HG03460 (cell line): ENCODE measurements around the gene AKR1D1.
"Not testable (repeated sequence)": the region's sequence is repeated elsewhere in the genome, so short reads cannot be mapped to it uniquely, and the experiment has no call there.

Experiments
- ATAC-seq: cut with Tn5 transposase; IDR thresholded peaks from one replicate; pipeline ENCODE4 v1.9.1; 2021; ENCODE audit not compliant: unreplicated experiment

AKR1D1 gene

DNA sequence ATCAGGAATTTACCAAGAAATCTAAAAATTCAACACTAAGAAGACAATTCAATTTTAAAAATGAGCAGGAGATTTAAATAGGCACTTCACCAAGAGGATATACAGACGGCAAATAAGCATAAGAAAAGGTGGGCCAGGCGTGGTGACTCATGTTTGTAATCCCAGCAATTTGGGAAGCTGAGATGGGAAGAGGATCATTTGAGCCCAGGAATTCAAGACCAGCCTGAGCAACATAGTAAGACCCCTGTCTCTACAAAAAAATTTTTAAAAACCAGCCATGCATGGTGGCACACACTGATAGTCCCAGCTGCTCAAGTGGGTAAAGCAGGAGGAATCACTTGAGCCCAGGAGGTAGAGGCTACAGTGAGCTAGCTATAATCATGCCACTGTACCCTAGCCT lies 3.5 kb upstream of the AKR1D1 start:
- no peak for ATAC-seq

DNA sequence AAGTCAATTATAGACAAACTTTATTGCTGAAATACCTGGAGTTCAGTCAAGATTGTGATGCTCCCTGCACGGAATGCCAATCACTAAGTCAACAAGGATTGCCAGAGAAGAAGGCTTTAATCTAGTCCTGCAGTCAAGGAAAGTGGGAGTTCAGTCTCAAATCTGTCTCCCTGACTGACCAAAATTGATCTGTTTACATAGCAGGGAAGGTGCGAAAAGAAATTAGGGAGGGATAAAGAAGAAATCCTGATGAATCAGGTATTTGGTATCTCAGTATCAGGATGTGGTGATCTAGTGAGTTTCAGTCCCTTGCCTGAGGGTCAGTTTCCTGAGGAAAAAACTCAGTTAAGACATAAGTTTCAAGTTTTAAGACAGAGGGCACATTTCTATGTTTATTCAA lies 2.1 kb upstream of the AKR1D1 start:
- no peak for ATAC-seq

DNA sequence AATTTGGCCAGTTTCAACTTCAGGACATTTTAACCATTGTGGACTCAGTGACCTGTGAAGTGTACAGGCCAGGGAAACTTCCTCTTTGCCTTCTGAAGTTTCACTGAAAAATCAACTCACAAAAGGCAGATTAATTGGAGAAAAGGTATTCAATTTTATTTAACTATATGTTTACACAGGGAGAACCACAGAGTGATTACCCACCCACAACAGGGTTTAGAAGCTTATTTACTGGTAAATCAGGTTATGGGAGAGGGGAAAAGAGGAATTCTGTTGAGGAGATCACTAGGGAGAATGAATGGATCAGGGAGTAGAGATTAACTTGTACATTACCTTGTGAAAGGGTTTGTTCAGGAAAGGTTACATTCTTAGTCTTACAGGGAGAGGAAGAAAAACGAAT lies 1.7 kb upstream of the AKR1D1 start:
- ATAC-seq: no peak

DNA sequence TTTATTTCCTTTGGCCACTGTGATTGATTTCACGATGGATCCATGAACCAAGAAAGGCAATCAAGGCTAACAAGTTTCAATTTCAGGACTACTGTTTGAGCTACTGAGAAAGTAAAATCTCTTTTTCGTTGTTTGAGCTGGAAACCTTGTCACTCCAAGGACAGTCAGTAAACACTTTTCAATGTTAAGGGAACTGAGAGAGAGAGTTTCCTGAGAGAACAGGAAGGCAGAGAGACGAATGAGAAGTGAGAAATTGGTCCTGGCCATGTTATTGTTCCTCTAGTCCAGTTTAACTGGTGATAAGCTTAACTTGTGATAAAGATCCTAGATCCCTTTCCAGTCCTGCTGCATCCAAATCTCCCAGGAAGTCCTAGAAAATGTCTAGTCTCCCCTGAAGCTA lies 909 bp upstream of the AKR1D1 start:
- ATAC-seq: no peak

DNA sequence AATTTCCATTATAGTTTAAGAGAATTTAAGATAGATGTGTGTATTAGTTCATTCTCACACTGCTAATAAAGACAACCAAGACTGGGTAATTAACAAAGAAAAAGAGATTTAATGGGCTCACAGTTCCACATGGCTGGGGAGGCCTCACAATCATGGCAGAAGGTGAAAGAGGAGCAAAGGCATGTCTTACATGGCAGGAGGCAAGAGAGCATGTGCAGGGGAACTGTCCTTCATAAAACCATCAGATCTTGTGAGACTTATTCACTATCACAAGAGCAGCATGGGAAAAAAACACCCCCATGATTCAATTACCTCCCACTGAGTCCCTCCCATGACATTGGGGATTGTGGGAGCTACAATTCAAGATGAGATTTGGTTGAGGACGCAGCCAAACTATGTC lies 473 bp upstream of the AKR1D1 start:
- ATAC-seq: not testable (repeated sequence)

DNA sequence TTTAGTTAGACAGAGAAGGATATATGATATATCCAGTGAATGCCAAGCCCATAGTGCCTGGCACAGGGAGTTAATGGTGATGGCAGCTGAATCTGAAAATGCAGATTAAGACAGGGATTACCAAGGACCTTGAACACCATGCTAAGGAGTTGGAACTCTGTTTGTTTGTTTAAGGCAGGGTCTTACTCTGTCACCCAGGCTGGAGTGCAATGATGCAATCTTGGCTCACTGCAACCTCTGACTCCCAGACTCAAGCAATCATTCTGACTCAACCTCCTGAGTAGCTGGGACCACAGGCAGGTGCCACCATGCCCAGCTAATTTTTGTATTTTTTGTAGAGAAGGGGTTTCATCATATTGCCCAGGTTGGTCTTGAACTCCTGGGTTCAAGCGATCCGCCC lies 1.6 kb downstream of the AKR1D1 start:
- ATAC-seq: no peak

DNA sequence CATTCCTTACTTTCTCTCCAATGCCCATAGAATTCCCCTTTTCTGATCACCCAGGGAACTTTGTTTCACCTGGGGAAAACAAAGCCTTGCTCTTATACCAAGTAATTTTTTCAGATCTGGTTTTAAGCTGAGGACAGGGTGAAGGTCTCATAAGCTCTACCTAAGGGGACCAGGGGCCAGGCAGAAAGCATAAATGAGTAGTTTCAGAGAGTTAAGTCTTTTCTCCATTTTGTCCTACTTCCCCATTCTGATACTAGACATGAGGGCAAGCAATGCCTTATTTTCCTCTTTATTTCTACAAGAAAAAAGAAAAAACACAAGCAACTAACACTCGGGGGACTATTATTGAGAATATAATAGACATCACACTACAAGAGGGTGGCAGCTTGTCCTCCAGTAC lies 2.9 kb downstream of the AKR1D1 start:
- no peak for ATAC-seq

DNA sequence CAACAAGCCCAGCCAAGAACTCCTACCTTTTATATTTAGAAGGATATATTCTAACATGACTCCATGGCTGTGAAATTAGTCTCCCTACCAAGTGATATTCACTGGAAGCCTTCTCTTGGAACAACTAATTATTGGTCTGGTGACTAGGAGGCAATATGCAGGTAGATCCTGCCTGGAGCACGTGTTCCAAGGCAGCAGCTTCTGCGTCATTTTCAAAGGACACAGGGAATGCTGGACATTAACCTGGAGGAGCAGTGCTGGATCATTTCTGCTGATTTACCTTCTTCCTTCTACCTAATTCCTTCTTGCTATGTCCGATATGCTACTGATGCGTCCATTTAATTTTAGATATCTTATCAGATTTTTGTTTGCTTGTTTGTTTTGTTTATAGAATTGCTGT lies 5.6 kb downstream of the AKR1D1 start:
- no peak for ATAC-seq

DNA sequence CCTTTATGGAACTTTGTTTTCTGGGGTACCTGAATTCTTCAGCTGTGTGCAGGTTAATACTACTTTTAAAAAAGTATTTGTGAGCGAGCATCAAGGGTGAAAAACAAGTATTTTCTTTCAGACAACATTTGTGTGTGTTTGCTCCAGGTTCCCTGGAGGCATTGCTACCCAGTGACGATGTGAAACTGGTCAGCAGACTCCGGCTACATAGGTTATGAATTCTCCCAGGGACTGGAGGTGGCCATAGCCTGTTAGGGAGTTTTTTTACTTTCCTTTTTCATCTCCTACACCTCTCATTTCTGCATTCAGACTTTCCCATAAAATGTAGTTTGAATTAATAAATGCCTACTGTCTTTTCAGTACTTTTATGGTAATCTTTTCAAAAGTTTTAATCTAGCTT lies 7.6 kb downstream of the AKR1D1 start:
- ATAC-seq: no peak

DNA sequence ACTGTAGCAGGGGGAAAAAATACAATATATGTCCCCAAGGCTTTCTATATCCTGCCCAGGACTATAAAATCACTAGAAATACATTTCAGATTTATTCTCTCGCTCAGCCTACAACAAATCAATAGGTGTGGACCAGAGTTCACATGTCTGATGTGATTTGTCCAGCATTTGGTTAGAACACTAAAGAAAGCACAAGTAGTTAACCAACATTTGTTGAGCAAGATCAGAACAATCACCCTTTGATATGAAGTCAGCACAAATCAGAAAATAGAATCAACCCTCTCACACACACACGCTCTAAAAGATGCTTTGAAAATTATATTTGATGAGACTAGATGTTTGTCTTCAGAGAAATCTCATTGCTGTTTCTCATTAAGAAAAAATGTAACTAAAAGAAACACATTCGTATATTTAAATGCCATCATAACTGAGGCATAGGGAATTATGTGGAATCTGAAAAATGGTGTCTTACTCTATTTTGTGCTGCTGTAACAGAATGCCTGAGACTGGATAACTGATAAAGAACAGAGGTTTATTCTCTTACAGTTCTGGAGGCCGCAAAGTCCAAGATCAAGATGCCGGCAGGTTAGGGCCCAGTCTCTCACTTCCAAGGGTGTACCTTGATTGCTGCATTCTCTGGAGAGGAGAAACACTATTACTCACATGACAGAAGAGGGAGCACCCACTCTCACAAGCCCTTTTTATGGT lies 10.5 kb downstream of the AKR1D1 start:
- no peak for ATAC-seq

DNA sequence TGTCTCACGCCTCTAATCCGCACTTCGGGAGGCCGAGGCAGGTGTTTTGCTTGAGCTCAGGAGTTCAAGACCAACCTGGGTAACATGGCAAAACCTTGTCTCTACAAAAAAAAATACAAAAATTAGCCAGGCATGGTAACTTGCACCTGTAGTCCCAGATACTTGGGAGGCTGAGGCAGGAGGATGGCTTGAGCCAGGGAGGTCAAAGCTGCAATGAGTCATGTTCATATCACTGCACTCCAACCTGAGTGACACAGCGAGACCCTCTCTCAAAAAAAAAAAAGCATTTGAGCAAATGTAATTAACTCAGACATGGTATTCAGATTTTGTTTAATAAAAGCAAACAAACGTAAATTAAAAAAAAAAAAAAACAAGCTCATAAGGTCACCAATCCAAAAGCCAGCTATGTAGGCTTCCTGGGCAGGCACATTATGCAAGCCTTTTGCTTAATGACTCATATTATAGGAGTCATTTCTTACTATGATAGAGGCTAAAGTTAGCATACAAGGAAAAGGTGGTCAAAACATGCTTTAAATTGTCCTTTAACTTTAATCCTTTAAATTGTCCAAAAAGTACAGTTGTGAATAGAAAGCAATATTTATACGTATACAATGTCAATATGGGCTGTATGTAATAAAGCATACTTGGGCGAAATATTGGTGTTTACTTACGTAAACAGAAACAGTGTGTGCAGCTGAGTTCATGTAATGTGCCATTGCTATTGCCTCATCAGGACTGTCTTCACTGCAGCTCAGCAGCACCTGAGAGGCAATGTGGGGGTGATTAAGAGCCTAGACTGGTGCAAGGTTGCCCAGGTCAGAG lies 13.0 kb downstream of the AKR1D1 start:
- ATAC-seq: no peak

DNA sequence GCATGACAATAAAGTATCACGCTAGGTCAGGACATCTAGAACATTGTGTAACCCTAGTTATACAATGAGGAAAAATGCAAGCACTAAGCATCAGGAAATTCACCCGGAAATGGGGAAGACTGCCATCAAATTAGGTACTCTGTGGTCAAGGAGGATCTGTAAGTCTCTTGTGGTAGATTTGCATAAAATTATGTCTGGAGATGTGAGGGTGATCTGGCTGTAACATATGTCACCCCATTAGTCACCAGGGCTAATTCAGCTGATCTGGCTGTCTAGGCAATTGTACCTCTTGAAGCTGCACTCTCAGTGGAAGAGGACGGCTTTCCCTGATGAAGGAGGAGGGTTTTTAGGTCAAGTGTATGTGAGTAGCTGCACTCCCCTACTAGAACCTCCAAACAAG lies 14.8 kb downstream of the AKR1D1 start:
- no peak for ATAC-seq

DNA sequence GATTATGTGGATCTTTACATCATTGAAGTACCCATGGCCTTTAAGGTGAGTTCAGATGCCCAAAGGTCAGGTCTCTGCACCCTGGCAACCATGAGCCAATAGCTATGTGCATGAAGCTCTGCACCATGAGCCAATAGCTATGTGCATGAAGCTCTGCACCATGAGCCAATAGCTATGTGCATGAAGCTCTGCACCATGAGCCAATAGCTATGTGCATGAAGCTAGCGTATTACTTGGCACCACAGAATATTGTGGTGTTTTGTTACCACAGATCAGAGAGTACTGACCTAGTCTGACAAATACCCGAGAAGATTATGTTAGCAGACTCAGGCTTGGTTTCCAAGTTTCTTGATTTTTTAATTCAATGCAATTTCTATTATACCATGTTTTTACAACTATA lies 15.6 kb downstream of the AKR1D1 start:
- not testable (repeated sequence) for ATAC-seq

DNA sequence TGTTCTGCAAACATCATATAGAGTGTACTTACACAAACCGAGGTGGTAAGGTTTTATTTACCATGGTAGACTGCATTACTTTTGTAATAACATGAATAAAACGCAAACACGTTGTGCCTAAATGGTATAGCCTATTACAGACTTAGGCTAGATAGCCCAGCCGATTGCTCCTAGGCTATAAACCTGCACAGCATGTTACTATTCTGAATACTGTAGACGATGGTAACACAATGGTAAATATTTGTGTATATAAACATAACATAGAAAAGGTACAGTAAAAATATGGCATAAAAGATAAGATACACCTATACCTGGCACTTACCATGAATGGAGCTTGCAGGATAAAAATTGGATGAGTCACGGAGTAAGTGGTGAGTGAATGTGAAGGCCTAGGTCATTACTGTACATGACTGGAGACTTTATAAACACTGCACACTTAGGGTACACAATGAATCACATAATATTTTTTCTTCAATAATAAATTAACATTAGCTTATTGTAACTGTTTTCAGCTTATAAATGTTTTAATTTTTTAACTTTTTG lies 16.3 kb downstream of the AKR1D1 start:
- no peak for ATAC-seq

DNA sequence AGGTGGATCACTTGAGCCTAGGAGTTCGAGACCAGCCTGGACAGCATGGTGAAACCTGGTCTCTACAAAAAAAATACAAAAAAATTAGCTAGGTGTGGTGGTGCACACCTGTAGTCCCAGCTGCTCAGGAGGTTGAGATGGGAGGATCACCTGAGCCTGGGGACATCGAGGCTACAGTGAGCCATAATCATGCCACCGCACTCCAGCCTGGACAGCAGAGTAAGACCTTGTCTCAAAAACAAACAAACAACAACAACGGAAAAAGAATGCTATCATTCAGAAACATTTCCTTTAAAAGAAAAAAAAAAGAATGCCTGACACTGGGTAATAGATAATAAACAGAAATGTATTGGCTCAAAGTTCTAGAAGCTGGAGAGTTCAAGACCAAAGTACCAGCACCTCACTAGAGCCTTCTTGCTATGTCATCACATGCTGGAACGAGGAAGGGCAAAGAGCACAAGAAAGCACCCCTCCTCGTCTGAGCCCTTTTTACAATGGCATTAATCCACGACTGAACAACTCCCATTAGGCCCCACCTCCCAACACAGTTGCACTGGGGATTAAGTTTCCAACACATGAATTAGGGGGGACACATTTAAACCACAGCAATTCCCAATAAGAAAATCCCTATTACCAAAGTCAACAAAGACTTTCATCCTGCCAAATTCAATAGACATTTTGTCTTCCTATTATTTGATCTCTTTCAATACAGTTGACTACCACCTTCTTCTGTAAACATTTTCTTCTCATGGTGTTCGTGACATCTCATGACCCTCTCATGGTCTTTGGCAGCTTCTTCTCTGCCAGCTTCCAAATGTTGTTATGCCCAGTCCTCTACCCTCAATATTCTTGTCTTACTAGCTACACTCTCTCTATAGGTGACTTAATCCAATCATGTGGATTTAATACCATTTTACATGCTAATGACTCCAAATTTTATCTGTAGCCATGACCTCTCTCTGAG lies 20.0 kb downstream of the AKR1D1 start:
- no peak for ATAC-seq

DNA sequence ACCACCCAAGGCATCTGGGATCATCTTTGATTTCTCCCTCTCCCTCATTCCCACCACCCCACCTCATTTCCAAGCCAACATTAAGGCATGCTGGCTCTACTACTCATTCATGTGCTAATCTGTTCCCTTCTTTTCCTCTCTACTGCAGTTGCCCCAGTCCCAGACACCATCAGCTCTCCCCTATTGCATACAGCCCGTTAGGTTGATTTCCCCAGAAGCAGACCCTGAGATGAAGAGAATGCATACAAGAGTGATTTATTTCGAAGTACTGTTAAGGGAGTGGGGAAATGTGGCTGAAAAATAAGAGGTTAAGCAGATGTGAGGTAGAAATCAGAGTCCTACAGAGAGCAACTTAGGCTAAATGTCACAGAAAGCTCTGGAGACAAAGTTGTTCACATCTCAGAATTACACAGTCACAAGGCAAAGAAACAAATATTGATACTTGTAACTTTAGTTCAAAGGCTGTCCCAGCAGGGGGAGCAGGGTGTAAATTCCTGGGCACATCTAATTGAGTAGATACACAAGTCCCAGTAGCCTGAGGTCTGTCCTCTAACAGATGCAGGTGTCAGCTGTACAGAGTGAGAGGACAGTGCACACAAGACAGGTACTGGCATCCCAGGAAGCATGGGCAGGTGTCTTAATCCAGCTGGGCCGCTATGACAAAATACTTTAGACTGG lies 20.9 kb downstream of the AKR1D1 start:
- no peak for ATAC-seq

DNA sequence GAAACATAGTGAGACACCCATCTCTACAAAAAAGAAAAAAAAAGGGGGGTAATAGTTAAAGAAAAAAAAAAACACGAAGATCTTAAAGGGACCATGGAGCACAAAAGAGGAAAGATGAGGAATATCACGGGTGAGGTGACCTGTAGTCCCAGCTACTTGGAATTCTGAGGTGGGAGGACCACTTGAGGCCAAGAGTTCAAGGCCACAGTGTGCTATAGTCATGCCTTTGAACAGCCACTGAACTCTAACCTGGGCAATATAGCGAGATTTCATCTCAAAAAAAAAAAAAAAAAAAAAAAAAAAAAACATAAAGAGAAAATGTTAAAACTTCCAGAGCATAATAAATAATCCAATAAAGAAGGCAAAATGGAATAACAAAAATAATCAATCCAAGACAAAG lies 23.6 kb downstream of the AKR1D1 start:
- ATAC-seq: no peak

DNA sequence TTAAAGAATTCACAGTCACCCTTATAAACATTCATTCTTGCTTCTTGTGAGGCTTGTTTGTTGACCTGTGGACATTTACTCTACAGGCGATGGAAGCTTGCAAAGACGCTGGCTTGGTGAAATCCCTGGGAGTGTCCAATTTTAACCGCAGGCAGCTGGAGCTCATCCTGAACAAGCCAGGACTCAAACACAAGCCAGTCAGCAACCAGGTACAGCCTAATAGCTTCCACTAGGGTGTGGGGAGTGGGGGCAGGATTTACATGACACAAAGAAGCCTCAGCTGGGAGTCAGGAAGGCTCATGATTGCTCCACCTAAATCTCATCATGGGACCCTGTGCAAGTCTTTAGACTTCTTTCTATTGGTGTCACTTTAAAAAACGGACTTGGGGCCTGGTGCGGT lies 29.0 kb downstream of the AKR1D1 start:
- ATAC-seq: no peak

DNA sequence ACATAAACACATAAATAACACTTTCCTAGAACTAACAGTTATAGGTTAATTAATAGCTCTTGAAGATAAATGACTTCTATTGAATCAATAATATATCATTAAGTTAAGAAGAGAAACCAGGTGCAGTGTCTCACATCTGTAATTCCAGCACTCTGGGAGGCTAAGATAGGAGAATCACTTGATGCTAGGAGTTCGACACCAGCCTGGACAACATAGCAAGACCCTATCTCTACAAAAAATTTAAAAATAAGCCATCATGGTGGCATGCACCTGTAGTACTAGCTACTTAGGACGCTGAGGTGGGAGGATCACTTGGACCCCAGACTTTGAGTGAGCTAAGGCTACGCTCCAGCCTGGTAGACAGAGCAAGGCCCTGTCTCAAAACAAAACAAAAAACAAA lies 38.8 kb downstream of the AKR1D1 start:
- ATAC-seq: no peak

DNA sequence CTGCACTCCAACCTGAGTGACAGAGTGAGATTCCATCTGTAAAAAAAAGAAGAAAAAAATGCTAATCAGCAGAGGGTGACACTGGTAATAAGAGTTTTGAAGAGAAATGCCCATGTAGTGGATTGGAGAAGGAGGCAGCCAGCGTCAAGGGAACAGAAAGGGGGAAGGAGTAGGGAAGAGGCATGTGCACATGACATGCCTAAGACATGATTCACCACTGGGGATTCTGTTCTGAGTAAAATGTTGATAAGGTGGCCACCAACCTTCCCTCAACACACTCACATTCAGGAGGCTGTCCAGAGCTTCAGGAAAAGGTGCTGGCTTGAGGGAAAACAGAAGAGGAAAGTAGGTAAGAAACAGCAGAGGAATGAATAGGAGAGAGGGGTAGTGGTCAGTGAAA lies 39.9 kb downstream of the AKR1D1 start:
- ATAC-seq: no peak

DNA sequence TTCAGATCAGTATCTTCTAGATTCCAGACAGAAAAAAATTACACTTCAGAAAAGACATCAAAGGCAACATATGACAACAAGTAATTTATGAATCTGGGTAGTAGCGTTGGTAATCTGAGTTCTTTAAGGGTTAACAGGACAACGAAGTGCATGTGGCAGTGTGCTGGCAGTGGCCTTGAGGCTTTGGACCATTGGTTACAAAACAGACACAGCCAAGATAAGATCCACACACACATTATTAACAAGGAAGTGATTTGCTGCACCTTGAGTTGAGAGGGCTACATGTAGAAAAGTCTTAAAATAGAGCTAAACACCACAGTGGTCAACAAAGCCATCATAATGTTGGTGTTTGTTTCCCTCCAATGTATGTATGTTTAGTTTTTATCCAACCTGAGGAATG lies 40.6 kb downstream of the AKR1D1 start:
- ATAC-seq: no peak
